Measurements from ENCODE around the gene FAM118B. TPM values are rescaled to one million over a fixed set of nuclear protein-coding genes. Genes with fewer than 3 reads are reported as not detected.

Gene FAM118B
- total RNA-seq, 3 donors from 2014 or later: 14.4 to 19.0 (median 18.7) TPM

- peaks cover 17% of the 10 kb centered on the region for H3K36me3 ChIP-seq
- no peaks in the 10 kb centered on the region for H3K27me3 ChIP-seq
- no peak overlapping the region for H3K27ac ChIP-seq
- no peaks in the 10 kb centered on the region for H3K4me1 ChIP-seq
- intact Hi-C loops (cut with DNase I; ENCODE audit: low total_unique reads): no loop called here
- no peak overlapping the region for H3K4me3 ChIP-seq
- H3K9me3 ChIP-seq: no peaks in the 10 kb centered on the region
- TF ChIP-seq CTCF (IDR thresholded peaks at IDR 0.05) (no peak), POLR2AphosphoS5 (IDR thresholded peaks at IDR 0.05) (no peak), POLR2A (IDR thresholded peaks at IDR 0.05) (no peak)
- no peak for DNase-seq (ENCODE audit: low spot score in 2 of 2)
Measured at GRCh38 chr11:126262216-126262615, 50.6 kb downstream of the FAM118B start.

GRCh38 chr11:126263489-126263888 is 51.9 kb downstream of the FAM118B start:
- H3K27ac ChIP-seq: no peak overlapping the region
- no peaks in the 10 kb centered on the region for H3K27me3 ChIP-seq
- no peak for DNase-seq (ENCODE audit: low spot score in 2 of 2)
- intact Hi-C loops (cut with DNase I; ENCODE audit: low total_unique reads): no loop called here
- TF ChIP-seq CTCF (IDR thresholded peaks at IDR 0.05): no peak
- TF ChIP-seq POLR2A (IDR thresholded peaks at IDR 0.05): no peak
- no peak for TF ChIP-seq POLR2AphosphoS5 (IDR thresholded peaks at IDR 0.05)
- H3K4me1 ChIP-seq: no peaks in the 10 kb centered on the region
- peaks cover 17% of the 10 kb centered on the region for H3K36me3 ChIP-seq
- no peak overlapping the region for H3K4me3 ChIP-seq
- no peaks in the 10 kb centered on the region for H3K9me3 ChIP-seq

- intact Hi-C loops (cut with DNase I; ENCODE audit: low total_unique reads): no loop called here
- H3K36me3 ChIP-seq: peaks cover 17% of the 10 kb centered on the region
- no peak overlapping the region for H3K4me3 ChIP-seq
- H3K9me3 ChIP-seq: no peaks in the 10 kb centered on the region
- TF ChIP-seq POLR2AphosphoS5 (IDR thresholded peaks at IDR 0.05) (no peak), POLR2A (IDR thresholded peaks at IDR 0.05) (no peak), CTCF (IDR thresholded peaks at IDR 0.05) (no peak)
- DNase-seq (ENCODE audit: low spot score in 2 of 2): no peak
- H3K27me3 ChIP-seq: no peaks in the 10 kb centered on the region
- no peak overlapping the region for H3K27ac ChIP-seq
- no peaks in the 10 kb centered on the region for H3K4me1 ChIP-seq
Measured at GRCh38 chr11:126265811-126266210, 54.2 kb downstream of the FAM118B start.

- intact Hi-C loops (cut with DNase I; ENCODE audit: low total_unique reads): loop anchor here (1.0 kb wide), 1 partner anchor 42 kb away; no protein-coding TSS in a partner anchor
Measured at GRCh38 chr11:126267650-126268049, 56.1 kb downstream of the FAM118B start.

GRCh38 chr11:126268361-126268707 is 56.8 kb downstream of the FAM118B start:
- intact Hi-C loops (cut with DNase I; ENCODE audit: low total_unique reads): loop anchor here (1.0 kb wide), 1 partner anchor 41 kb away; no protein-coding TSS in a partner anchor
- H3K9me3 ChIP-seq: no peaks in the 10 kb centered on the region
- peak overlapping the region; percentile 92 for H3K27ac ChIP-seq
- H3K27me3 ChIP-seq: no peaks in the 10 kb centered on the region
- no peak for TF ChIP-seq POLR2AphosphoS5 (IDR thresholded peaks at IDR 0.05)
- TF ChIP-seq CTCF (IDR thresholded peaks at IDR 0.05): no peak
- no peak for TF ChIP-seq POLR2A (IDR thresholded peaks at IDR 0.05)
- no peaks in the 10 kb centered on the region for H3K4me1 ChIP-seq
- no peak for DNase-seq (ENCODE audit: low spot score in 2 of 2)
- peaks cover 12% of the 10 kb centered on the region for H3K36me3 ChIP-seq
- peak overlapping the region; percentile 86 to 89 (median 89) for H3K4me3 ChIP-seq

More at GRCh38 chr11:126267650-126268049, 56.1 kb downstream of the FAM118B start:
- no peak for TF ChIP-seq CTCF (IDR thresholded peaks at IDR 0.05)
- TF ChIP-seq POLR2A (IDR thresholded peaks at IDR 0.05): no peak
- TF ChIP-seq POLR2AphosphoS5 (IDR thresholded peaks at IDR 0.05): no peak
- H3K9me3 ChIP-seq: no peaks in the 10 kb centered on the region
- no peaks in the 10 kb centered on the region for H3K4me1 ChIP-seq
- peaks cover 15% of the 10 kb centered on the region for H3K36me3 ChIP-seq
- peak overlapping the region; percentile 86 to 89 (median 89) for H3K4me3 ChIP-seq
- no peak for DNase-seq (ENCODE audit: low spot score in 2 of 2)
- H3K27me3 ChIP-seq: no peaks in the 10 kb centered on the region
- peak overlapping the region; percentile 92 for H3K27ac ChIP-seq
